H1 (cell line): Measurements from ENCODE around the gene SLC12A7. TPM values are rescaled to one million over a fixed set of nuclear protein-coding genes. Genes with fewer than 3 reads are reported as not detected.

Experiments used
- CHD1 ChIP-seq: IDR thresholded peaks from 2 replicates; pipeline ENCODE4 v1.6.1; 2012; ENCODE audit warnings: low read depth, low read length, improper control_type of control experiment
- USF2 ChIP-seq: IDR thresholded peaks from 2 replicates; pipeline ENCODE4 v1.6.1; 2011; ENCODE audit warnings: low read length, improper control_type of control experiment
- polyA plus RNA-seq, 7 experiments: library from polyadenylated mRNA; depleted of rRNA in 3 of 7; stranded (reverse) in 5 of 7; unstranded in 2 of 7; fragments of >200 nt in 5 of 7; fragments of 200-250 nt in 2 of 7; gene quantifications; 1 replicate in 5 of 7; 2 replicates in 1 of 7; 4 replicates in 1 of 7; pipeline versions ENCODE4 v1.2.1 to v1.2.3, GENCODE V29; 2011 to 2013; ENCODE audit warnings: missing spikeins in 2 of 7, mixed read lengths in 2 of 7
- total RNA-seq: library from RNA; stranded (reverse); fragmentation: NEBNext Ultra II Directional; extraction: Animal tissue kit (Norgen Biotek cat#: 25700); gene quantifications from 2 replicates; pipeline ENCODE4 v1.2.1, GENCODE V29; 2021

The SLC12A7 gene
- total and polyA plus RNA-seq, 2 of the 8 experiments (the other 6 are each of a cell fraction or from before 2014, with no cell fraction given): 23.5 to 39.7 TPM

DNA sequence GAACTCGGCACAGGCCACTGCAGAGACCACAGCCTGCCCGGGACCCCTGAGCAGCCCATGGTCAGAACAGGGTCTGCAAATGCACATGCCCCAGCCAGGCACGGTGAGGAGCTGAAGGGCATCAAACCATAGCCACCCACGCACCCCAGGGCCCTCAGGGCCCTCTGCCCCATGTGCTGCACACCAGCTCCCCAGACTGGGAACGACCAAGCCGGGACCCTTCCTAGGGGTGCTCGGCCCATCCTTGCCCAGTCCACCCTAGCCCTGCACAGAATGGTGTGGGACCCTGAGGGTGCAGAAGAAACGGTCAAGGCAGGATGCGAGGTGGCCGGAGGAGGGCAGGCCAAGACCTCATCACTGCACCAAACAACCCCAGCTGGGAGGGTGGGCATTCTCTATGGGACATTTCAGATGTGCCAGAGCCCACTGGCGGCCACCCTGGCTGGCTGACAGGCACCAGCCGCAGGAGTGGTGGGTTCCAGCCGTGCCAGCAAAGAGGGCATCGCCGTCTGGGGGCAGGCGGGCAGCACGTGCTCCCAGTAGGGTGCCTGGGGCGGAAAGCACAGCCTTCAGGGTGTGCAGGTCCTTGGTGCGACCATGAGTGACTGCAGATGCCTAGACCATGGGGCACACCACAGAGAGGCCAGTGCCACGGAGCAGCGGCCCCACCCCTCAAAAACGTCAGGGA lies 16.4 kb downstream of the SLC12A7 start (continued):
- TF ChIP-seq USF2: no peak
- TF ChIP-seq CHD1: no peak
